Glomerular endothelial cell (primary cell): ENCODE measurements around the gene NFKBIE. TPM values are rescaled to one million over a fixed set of nuclear protein-coding genes. Genes with fewer than 3 reads are reported as not detected.

Source experiments
- DNase-seq: peaks from one replicate; pipeline ENCODE4 v3.0.0-alpha.2; 2011; ENCODE audit warnings: low read depth, low spot score; ENCODE audit errors: extremely low read depth
- total RNA-seq: library from RNA; depleted of rRNA; stranded (reverse); fragments of >200 nt; gene quantifications from 2 replicates; pipeline ENCODE4 v1.2.3, GENCODE V29; 2015

Gene NFKBIE
- total RNA-seq, 1 donor from 2014 or later: 56.9 TPM

GRCh38 chr6:44216677-44217331, 48.5 kb downstream of the NFKBIE start, which contains the start of gene MYMX:
TSS of gene MYMX (plus strand) at chr6:44216926. CDS start at chr6:44217472, 546 bp downstream.
- DNase-seq: no peak

DNA sequence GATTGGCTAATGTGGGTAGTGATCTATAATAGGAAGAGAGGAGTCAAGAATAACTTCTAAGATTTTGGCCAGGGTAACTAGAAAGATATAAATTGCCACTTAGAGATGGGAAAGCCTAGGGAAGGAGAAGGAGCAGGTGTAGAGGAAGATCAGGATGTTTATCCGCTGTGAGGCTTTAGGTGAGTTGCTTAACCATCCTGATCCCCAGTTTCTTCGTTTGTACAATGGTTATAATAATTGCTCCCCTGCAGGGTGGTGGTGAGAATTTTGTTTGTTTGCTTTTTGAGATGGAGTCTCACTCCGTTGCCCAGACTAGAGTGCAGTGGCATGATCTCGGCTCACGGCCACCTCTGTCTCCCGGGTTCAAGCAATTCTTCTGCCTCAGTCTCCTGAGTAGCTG, 51.0 kb downstream of the NFKBIE start:
- no peak for DNase-seq

DNA sequence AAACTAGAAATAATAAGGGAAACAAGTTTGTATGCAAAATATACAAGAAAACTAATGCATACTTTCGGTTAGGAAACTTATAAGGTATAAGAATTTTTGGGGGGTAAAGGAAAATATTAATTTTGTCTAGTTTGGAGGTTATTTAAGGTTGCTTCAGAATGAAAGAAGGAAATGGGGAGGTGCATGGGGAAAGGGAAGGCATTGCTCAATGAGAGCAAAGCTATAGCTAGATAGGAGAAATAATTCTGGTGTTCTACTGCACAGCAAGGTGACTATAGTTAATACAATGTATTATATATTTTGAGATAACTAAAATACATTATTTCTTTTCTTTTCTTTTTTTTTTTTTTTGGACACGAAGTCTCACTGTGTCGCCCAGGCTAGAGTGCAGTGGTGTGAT, 54.1 kb downstream of the NFKBIE start:
- DNase-seq: no peak

Other genes with a start within 250 kb of the NFKBIE start
- gene MRPL14, start 138.1 kb downstream of the NFKBIE start, total RNA-seq: 66.2 and 78.2 TPM in 2 replicates
- 70.1 and 80.8 TPM in 2 replicates for gene TMEM63B, start 138.0 kb downstream of the NFKBIE start, total RNA-seq
- 3.2 and 4.1 TPM in 2 replicates for gene CAPN11, start 106.7 kb downstream of the NFKBIE start, total RNA-seq
- 2.2 TPM in 1 of 2 replicates, not detected in the other for gene MYMX, start 48.6 kb downstream of the NFKBIE start, total RNA-seq
- 185 and 208 TPM in 2 replicates for gene SLC29A1, start 42.0 kb downstream of the NFKBIE start, total RNA-seq
- 1,001 and 1,125 TPM in 2 replicates for gene HSP90AB1, start 18.4 kb downstream of the NFKBIE start, total RNA-seq
- gene SLC35B2, start 8.0 kb downstream of the NFKBIE start, total RNA-seq: 51.2 and 56.6 TPM in 2 replicates
- not detected in 2 replicates for gene TMEM151B, start 4.9 kb upstream of the NFKBIE start, total RNA-seq
- 12.4 and 12.6 TPM in 2 replicates for gene AARS2, start 47.8 kb upstream of the NFKBIE start, total RNA-seq
- not detected in 2 replicates for gene SPATS1, start 77.1 kb upstream of the NFKBIE start, total RNA-seq
- gene CDC5L, start 122.2 kb upstream of the NFKBIE start, total RNA-seq: 15.5 and 18.7 TPM in 2 replicates